ENCODE measurements around the gene ZNF384.
A peak's percentile ranks its signal among the peaks of the same experiment; 100 is the strongest.

Gene ZNF384

GRCh38 chr12:6639151-6639801, 49.9 kb downstream of the ZNF384 start:
- Histone ChIP-seq H3K9me2 (replicated peaks; ENCODE audit: insufficient read depth, low read length) (no peaks in the 10 kb centered on the region), H3K36me3 (ENCODE audit: low read length) (no peaks in the 10 kb centered on the region), H3K4me3 (ENCODE audit: insufficient read depth, low read length, poor library complexity, severe bottlenecking) (no peak overlapping the region), H4K20me1 (ENCODE audit: low read depth, low read length) (no peaks in the 10 kb centered on the region), H3K9me3 (ENCODE audit: insufficient read depth, low read length) (no peaks in the 10 kb centered on the region), H3K27ac (ENCODE audit: low read depth, low read length) (no peak overlapping the region), H3K79me2 (ENCODE audit: insufficient read depth, low read length) (no peaks in the 10 kb centered on the region; the same call in 1 of the 2 replicates), H3K4me2 (ENCODE audit: low read depth, low read length, poor library complexity, severe bottlenecking) (no peak overlapping the region), H3K9ac (ENCODE audit: low read length) (no peak overlapping the region), H3F3A (ENCODE audit: insufficient read depth) (no peaks in the 10 kb centered on the region), H2AFZ (ENCODE audit: low read depth, low read length, severe bottlenecking) (no peak overlapping the region), H3K27me3 (ENCODE audit: low read length) (no peaks in the 10 kb centered on the region)
- no peak for TF ChIP-seq EZH2phosphoT487 (conservative IDR thresholded peaks at IDR 0.05; ENCODE audit: low read length)
- TF ChIP-seq, protein P1, sequence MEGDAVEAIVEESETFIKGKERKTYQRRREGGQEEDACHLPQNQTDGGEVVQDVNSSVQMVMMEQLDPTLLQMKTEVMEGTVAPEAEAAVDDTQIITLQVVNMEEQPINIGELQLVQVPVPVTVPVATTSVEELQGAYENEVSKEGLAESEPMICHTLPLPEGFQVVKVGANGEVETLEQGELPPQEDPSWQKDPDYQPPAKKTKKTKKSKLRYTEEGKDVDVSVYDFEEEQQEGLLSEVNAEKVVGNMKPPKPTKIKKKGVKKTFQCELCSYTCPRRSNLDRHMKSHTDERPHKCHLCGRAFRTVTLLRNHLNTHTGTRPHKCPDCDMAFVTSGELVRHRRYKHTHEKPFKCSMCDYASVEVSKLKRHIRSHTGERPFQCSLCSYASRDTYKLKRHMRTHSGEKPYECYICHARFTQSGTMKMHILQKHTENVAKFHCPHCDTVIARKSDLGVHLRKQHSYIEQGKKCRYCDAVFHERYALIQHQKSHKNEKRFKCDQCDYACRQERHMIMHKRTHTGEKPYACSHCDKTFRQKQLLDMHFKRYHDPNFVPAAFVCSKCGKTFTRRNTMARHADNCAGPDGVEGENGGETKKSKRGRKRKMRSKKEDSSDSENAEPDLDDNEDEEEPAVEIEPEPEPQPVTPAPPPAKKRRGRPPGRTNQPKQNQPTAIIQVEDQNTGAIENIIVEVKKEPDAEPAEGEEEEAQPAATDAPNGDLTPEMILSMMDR (IDR thresholded peaks at IDR 0.05; ENCODE audit: insufficient read depth, low read length, poor library complexity, severe bottlenecking) = no peak

GRCh38 chr12:6638305-6638704, 50.9 kb downstream of the ZNF384 start:
- H3K4me3 ChIP-seq (ENCODE audit: insufficient read depth, low read length, poor library complexity, severe bottlenecking) = no peak overlapping the region
- no peak overlapping the region for H3K4me2 ChIP-seq (ENCODE audit: low read depth, low read length, poor library complexity, severe bottlenecking)
- H3K9me3 ChIP-seq (ENCODE audit: insufficient read depth, low read length) = no peaks in the 10 kb centered on the region
- H3K27ac ChIP-seq (ENCODE audit: low read depth, low read length) = no peak overlapping the region
- no peak overlapping the region for H2AFZ ChIP-seq (ENCODE audit: low read depth, low read length, severe bottlenecking)
- H3K79me2 ChIP-seq (ENCODE audit: insufficient read depth, low read length) = no peaks in the 10 kb centered on the region; the same call in 1 of the 2 replicates
- no peaks in the 10 kb centered on the region for H3K36me3 ChIP-seq (ENCODE audit: low read length)
- H3K9ac ChIP-seq (ENCODE audit: low read length) = no peak overlapping the region
- H3K9me2 ChIP-seq (replicated peaks; ENCODE audit: insufficient read depth, low read length) = no peaks in the 10 kb centered on the region
- no peaks in the 10 kb centered on the region for H4K20me1 ChIP-seq (ENCODE audit: low read depth, low read length)
- H3K27me3 ChIP-seq (ENCODE audit: low read length) = no peaks in the 10 kb centered on the region
- H3F3A ChIP-seq (ENCODE audit: insufficient read depth) = peaks cover under 1% of the 10 kb centered on the region; the same call in 1 of the 2 replicates
- TF ChIP-seq, protein P1 (IDR thresholded peaks at IDR 0.05; ENCODE audit: insufficient read depth, low read length, poor library complexity, severe bottlenecking) = no peak
- TF ChIP-seq EZH2phosphoT487 (conservative IDR thresholded peaks at IDR 0.05; ENCODE audit: low read length) = no peak

DNA sequence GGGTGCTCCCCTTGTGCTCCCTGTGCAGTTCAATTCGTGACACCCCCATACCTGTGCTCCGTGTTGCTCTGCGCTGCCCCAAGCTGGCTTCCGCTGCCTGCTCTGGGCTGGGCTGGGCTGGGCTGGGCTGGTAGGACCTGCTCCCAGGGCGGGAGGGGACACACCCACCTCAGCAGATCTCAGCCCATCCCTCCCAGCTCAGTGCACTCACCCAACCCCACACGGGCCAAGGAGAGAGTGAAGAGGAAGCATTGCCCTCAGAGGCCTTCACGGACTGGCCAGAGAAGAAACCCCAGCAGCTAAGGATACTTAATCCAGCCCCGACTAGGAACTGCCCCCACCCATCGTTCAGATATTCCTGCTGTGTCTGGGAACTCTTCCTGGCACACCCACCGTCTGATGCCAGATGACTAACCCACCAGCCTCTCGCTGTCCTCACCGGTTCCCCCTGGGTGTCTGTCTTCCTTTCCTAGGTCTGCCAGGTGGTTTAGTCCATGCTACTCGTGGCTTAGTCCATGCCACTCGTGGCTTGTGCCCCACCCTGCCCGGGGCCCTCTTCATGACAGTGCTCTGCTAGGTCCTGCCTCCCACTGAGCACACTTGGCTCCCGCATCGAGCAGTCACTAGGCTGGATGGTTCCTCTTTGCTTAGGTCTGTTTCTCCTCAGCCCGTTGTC, 53.2 kb downstream of the ZNF384 start, which contains the start of gene LPAR5:
Gene LPAR5 (minus strand): TSS at position 104 of the 676 bp plus-strand sequence. CDS start 14,711 bp downstream, outside the sequence.
- Histone ChIP-seq H3K27ac (ENCODE audit: low read depth, low read length) (peak within 1 kb of the TSS; percentile 66), H3K9me2 (replicated peaks; ENCODE audit: insufficient read depth, low read length) (no peaks in the 10 kb centered on the region), H3K4me3 (ENCODE audit: insufficient read depth, low read length, poor library complexity, severe bottlenecking) (peak within 1 kb of the TSS; percentile 48), H3K36me3 (ENCODE audit: low read length) (no peaks in the 10 kb centered on the region), H3K4me2 (ENCODE audit: low read depth, low read length, poor library complexity, severe bottlenecking) (peak within 1 kb of the TSS; percentile 69), H4K20me1 (ENCODE audit: low read depth, low read length) (no peaks in the 10 kb centered on the region), H3F3A (ENCODE audit: insufficient read depth) (peaks cover 5% of the 10 kb centered on the region; the same call in 1 of the 2 replicates), H3K9ac (ENCODE audit: low read length) (peak within 1 kb of the TSS; percentile 57), H2AFZ (ENCODE audit: low read depth, low read length, severe bottlenecking) (peak within 1 kb of the TSS; percentile 10), H3K79me2 (ENCODE audit: insufficient read depth, low read length) (peaks cover 5% of the 10 kb centered on the region; the same call in 1 of the 2 replicates), H3K27me3 (ENCODE audit: low read length) (no peaks in the 10 kb centered on the region), H3K9me3 (ENCODE audit: insufficient read depth, low read length) (no peaks in the 10 kb centered on the region)
- no peak for TF ChIP-seq EZH2phosphoT487 (conservative IDR thresholded peaks at IDR 0.05; ENCODE audit: low read length)
- TF ChIP-seq, protein P1 (IDR thresholded peaks at IDR 0.05; ENCODE audit: insufficient read depth, low read length, poor library complexity, severe bottlenecking) = no peak

All from SU-DHL-6 (cell line).